Ureter (tissue), 1 donor: Measurements from ENCODE around the gene SH3RF3. TPM values are rescaled to one million over a fixed set of nuclear protein-coding genes. Genes with fewer than 3 reads are reported as not detected.
"Not testable (repeated sequence)": the region's sequence is repeated elsewhere in the genome, so short reads cannot be mapped to it uniquely, and the experiment has no call there.

Experiments
- DNase-seq: peaks from one replicate; pipeline ENCODE4 v3.0.0-alpha.2; 2020; ENCODE audit warnings: low spot score
- total RNA-seq: library from RNA; stranded (reverse); gene quantifications from one replicate; pipeline ENCODE4 v1.2.4, GENCODE V29; 2023
- donor health status: DM: yes; HTN: yes; CAD: no.

SH3RF3 gene
- total RNA-seq, 1 donor from 2014 or later: 8.0 TPM

DNA sequence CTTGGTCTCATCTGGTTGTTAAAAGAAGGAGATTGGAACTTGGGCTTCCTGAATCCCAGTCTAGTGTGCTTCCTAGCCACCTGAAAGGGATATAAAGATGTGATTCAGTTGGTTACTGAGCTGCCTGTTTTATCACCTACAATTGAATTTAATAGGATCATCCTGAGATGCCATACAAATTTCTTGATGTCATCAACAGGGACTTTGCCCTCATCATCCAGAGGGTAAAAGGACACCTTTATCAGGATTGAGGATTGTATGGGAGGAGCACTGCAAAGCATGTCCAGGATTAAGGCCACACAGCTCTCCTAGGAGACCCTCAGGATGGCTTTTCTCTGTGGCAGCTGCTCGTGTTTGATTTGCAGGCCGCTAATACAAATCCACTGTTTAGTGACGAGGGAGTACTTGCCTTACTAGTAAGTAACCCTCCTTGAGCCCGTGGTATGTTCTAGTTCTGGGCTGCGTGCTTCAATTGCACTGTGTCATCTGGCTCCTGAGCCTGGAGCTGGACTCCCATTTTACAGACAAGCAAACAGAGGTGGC is 28.6 kb downstream of the SH3RF3 start:
- DNase-seq: no peak

DNA sequence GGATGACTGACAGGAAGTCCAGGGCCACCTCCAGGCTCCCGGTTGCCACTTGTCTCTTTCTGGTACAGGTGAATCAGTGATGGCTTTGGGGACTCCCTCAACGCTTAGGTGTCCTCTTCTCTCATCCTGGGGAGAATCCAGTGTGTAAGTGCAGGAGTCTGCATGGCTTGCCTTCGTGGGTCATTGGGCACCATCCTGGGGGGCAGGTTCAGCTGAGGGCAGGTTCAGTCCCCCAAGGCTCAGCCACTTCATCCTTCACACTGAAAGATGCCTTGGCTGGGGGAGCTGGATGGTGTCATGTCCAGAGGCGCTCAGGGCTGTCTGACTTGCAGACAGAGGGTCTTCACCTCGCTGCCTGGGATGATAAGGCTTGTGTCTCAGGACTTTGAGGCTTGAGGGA is 29.2 kb downstream of the SH3RF3 start:
- no peak for DNase-seq

GRCh38 chr2:109159096-109159495 is 30.1 kb downstream of the SH3RF3 start:
- no peak for DNase-seq

DNA sequence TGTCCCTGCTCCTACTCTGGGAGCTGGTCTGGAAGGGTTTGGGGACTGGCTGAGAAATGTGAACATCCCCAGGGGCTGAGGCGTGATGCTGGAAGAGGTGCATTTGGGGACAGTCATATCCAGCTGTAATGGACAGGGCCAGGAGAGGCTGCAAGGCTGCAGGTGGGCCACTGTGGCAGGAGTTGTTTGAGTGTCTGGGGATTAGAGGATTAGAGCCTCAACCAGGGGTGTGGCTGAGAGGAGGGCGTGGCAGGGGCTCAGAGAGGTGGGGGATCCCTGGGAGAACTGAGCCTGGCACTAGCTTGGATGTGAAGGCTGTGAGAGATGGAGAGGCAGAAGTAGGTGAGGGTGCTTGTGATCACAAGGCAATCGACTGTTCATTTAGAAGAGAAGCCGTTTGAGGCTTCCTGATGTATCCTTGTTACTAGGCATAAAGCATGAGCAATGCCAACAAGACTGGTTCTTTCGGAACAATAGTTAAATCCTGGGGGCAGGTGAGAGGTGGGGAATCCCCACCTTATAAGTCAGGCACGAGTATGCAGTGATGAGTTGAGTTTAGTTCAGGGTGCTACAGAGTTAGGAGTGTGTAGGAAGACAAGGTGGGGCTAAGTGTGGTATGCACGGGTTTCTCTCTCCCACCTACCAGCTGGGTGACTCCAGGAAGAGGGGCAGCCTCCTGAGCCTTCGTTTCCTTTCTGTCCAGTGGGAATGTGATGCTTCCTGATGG is 31.9 kb downstream of the SH3RF3 start:
- DNase-seq: no peak

GRCh38 chr2:109162367-109162766 is 33.4 kb downstream of the SH3RF3 start:
- not testable (repeated sequence) for DNase-seq

GRCh38 chr2:109162999-109163398 is 34.0 kb downstream of the SH3RF3 start:
- DNase-seq: peak; percentile 59

GRCh38 chr2:109164311-109164710 is 35.3 kb downstream of the SH3RF3 start:
- DNase-seq: no peak

DNA sequence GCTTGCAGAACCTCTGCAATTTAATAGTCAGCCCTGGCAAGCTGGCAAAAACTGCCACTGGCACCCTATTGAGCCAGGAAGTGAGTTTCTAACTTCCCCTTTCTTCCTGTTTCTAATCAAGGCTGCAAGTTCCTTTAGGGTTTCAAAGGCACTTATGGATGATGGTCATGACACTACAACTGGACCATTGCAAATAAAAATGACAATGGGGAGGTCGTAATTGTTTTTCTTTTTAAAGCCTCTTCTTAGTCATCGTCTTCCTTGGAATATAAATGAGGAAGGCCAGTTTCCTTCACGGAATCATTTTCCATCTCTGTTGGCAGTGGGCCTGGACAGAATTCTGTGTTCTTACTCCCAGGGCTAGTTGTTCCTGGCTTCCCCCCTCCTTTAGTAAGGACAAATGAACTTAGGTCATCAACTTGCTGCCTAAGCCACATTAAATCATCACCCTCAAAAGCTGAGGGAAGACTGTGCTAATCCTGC is 35.8 kb downstream of the SH3RF3 start:
- DNase-seq: peak; percentile 67

GRCh38 chr2:109166811-109167210 is 37.8 kb downstream of the SH3RF3 start:
- no peak for DNase-seq

- DNase-seq: no peak
Measured at GRCh38 chr2:109168086-109168485, 39.1 kb downstream of the SH3RF3 start.

DNA sequence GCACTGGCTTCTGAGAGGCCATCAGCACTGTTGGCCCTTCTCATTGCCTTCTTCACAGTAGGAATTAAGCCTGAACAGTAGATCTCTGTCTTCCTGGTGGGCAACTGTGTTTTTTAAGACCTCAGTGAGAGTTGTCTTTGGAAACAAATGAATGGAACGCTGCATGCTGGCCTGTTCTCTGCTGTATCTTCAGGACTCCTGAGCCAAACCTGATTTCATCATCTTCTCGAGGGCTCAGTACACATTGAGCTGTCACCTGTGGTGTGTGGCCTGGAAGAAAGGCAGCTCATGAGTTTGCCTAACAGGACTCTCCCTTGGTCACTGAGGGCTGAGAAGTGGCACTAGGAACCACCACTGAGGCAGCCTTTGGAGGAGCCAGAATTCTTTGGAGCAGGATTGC is 39.7 kb downstream of the SH3RF3 start:
- DNase-seq: no peak

GRCh38 chr2:109170645-109171044 is 41.6 kb downstream of the SH3RF3 start:
- no peak for DNase-seq

DNA sequence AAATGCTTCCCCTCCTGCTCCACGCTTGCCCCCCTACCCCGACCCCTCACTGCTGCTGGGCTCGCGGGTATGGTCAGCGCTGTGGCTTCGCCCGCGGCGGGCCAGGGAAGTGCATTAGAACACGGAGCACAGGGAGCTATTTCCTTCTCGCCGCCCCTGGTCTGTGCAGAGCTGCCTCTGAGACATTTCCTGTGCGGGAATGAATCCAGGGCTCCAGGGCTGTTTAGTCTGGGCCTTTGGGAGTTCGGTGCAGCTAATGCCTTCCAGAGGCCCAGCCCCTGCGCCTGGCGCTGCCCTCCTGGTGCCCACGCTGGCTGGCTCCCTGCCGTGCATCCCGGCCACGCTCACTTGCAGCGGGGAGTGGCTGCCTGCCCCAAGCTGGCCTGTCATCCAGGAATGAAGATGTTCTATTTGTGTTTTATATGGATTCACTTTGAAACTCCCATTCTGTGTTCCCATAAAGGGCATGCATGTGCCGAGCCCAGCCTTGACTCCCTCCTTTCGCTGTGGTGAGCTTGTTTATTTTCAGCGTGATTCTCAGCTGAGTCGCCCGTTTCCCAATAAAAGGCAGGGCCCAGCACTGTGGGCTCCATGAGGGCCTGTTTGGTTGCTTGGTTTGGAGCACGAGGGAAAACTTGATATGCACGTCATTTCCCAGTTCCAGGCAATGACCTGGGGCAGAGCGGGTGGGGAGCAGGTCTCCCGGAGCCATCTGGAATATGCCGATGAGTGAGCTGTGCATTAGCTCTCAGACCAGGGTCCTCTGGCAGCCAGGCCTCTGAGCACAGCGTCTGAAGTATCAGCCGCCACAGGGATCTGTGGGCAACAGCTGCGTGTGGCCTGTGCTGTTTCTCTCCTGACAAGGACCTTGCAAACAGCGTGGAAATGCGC is 42.7 kb downstream of the SH3RF3 start:
- peak; percentile 83 for DNase-seq

DNA sequence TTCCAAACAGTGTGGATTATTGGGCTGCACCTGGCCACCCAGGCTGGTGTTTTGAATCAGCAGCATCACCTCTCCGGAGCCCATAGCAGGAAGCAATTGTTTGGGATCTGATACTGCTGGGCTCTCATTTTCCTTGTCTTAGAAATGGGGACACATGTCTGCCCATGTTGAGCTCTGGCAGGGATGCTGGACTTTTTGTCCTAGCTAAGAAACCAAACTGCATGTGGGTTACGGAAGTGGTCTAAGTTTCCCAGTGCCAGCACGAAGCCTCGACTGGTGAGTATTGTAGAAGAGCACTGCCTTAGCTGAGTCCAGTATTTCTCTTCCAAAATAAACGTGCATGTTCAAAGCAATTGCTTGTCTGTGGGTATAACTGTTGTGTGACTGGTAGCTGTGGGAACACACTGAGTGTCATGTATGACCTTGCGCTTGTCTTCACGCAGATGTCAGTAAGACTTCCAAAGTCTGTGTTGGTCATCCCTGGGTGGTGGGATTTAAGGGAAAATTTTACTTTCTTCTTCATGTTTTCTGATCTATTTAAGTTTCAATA is 43.6 kb downstream of the SH3RF3 start:
- no peak for DNase-seq

GRCh38 chr2:109173311-109174171 is 44.5 kb downstream of the SH3RF3 start:
- DNase-seq: peak; percentile 88

GRCh38 chr2:109174214-109174613 is 45.2 kb downstream of the SH3RF3 start:
- DNase-seq: no peak

- DNase-seq: no peak
Measured at GRCh38 chr2:109174626-109175349, 45.8 kb downstream of the SH3RF3 start.

DNA sequence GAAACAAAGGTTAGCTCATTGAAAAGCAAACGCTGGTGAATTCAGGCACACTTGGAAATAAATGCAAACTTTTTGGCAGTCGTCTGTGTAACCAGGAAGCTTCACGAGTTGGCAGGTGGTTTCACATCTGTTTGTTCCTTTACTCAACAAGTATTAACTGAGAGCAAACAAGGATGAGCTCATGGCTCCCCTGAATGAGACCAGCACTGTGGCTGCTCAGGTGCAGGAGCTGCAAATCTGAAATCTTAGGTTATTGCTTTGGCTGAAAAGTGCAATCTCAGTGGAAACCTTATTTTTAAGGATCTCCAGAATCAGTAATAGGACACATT is 46.3 kb downstream of the SH3RF3 start:
- no peak for DNase-seq

- no peak for DNase-seq
Measured at GRCh38 chr2:109176928-109177327, 47.9 kb downstream of the SH3RF3 start.

GRCh38 chr2:109177635-109178034 is 48.6 kb downstream of the SH3RF3 start:
- DNase-seq: no peak

DNA sequence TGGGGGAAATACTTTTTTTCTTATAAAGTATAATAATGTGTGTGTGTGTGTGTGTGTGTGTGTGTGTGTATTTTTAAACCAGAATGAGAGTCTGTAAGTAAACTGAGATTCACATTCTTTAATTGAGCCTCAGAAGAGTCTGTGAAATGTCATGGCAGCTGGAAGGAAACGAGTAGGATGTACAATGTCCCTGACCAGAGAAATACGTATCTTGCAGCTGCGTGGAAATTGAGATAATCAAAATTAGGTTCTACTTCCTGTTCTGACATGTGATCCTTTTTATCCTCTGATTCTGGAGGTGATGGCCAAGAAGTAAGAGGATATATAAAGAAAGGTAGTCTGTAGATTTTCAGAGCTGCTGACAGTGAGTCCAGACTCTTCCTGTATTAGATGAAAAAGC is 50.0 kb downstream of the SH3RF3 start:
- DNase-seq: no peak
